Keratinocyte (primary cell): ENCODE results near the gene DESI2. TPM values are rescaled to one million over a fixed set of nuclear protein-coding genes. Genes with fewer than 3 reads are reported as not detected.

Experiments
- DNase-seq: peaks from one replicate; pipeline ENCODE4 v3.0.0-alpha.2; 2011; ENCODE audit warnings: low read depth, missing footprints, low spot score
- FAIRE-seq: peaks from 2 replicates; lab custom pipeline; 2011; peaks lifted over from hg19 to GRCh38; lab: Jason Lieb, UNC
- H2AFZ ChIP-seq: 2 replicates; pipeline ENCODE4 v1.6.0; 2012; ENCODE audit warnings: low read length, control low read depth, inconsistent platforms; ENCODE audit not compliant: control insufficient read depth
- H3K27ac ChIP-seq: 2 replicates; pipeline ENCODE4 v1.5.1; 2011; ENCODE audit warnings: low read length; ENCODE audit not compliant: control insufficient read depth, insufficient read depth
- H3K27me3 ChIP-seq: 3 replicates; pipeline ENCODE4 v1.6.0; 2011; ENCODE audit warnings: low read length; ENCODE audit not compliant: control insufficient read depth, insufficient read depth; ENCODE audit errors: extremely low read depth
- H3K36me3 ChIP-seq, 2 experiments: 2 replicates in 1 of 2; 3 replicates in 1 of 2; pipeline ENCODE4 v1.5.1; 2011; ENCODE audit warnings: low read length in 2 of 2, mild to moderate bottlenecking in 1 of 2; ENCODE audit not compliant: control insufficient read depth in 2 of 2, insufficient read depth in 2 of 2; ENCODE audit errors: extremely low read depth in 1 of 2
- H3K4me1 ChIP-seq: 3 replicates; pipeline ENCODE4 v1.5.1; 2011; ENCODE audit warnings: low read length; ENCODE audit not compliant: control insufficient read depth, insufficient read depth; ENCODE audit errors: extremely low read depth
- H3K4me2 ChIP-seq: 3 replicates; pipeline ENCODE4 v1.6.0; 2011; ENCODE audit warnings: low read depth, low read length; ENCODE audit not compliant: control insufficient read depth, insufficient read depth; ENCODE audit errors: extremely low read depth
- H3K4me3 ChIP-seq, 3 experiments: fragments of 200-600 bp in 1 of 3; sonication (generic) in 1 of 3; 2 replicates in 2 of 3; 3 replicates in 1 of 3; pipeline ENCODE4 v1.5.1; 2011 to 2016; ENCODE audit warnings: low read length in 3 of 3, mild to moderate bottlenecking in 3 of 3, control low read depth in 2 of 3, inconsistent platforms in 1 of 3, low read depth in 1 of 3, mixed read lengths in 1 of 3, mixed run types in 1 of 3, moderate library complexity in 1 of 3; ENCODE audit not compliant: control insufficient read depth in 2 of 3, insufficient read depth in 2 of 3; ENCODE audit errors: extremely low read depth in 1 of 3
- H3K79me2 ChIP-seq: 2 replicates; pipeline ENCODE4 v1.6.0; 2012; ENCODE audit warnings: low read length; ENCODE audit not compliant: control insufficient read depth, insufficient read depth
- H3K9ac ChIP-seq: 3 replicates; pipeline ENCODE4 v1.6.0; 2011; ENCODE audit warnings: low read length; ENCODE audit not compliant: control insufficient read depth, insufficient read depth; ENCODE audit errors: extremely low read depth
- H3K9me1 ChIP-seq: 3 replicates; pipeline ENCODE4 v1.6.0; 2011; ENCODE audit warnings: low read length; ENCODE audit not compliant: control insufficient read depth, insufficient read depth; ENCODE audit errors: extremely low read depth
- H3K9me3 ChIP-seq: 2 replicates; pipeline ENCODE4 v1.5.1; 2012; ENCODE audit warnings: low read depth, low read length; ENCODE audit not compliant: control insufficient read depth
- H4K20me1 ChIP-seq: 3 replicates; pipeline ENCODE4 v1.6.0; 2011; ENCODE audit warnings: low read length; ENCODE audit not compliant: control insufficient read depth, insufficient read depth; ENCODE audit errors: extremely low read depth
- EZH2 ChIP-seq: IDR thresholded peaks from one replicate; pipeline ENCODE4 v1.6.1; 2012; ENCODE audit warnings: inconsistent platforms, mild to moderate bottlenecking, low read length, moderate library complexity
- dilution Hi-C: fragments of 300-500 bp; cut with MboI; formaldehyde crosslinking; loops from one replicate; pipeline ENCODE4 v1.7.0; 2020; ENCODE audit warnings: low sequenced_read_pairs; ENCODE audit not compliant: extremely low pct_ligation_motif_present
- polyA plus RNA-seq, 5 experiments: library from polyadenylated mRNA; depleted of rRNA in 3 of 5; stranded (reverse) in 3 of 5; stranded (forward) in 1 of 5; unstranded in 1 of 5; fragments of >200 nt; gene quantifications; 1 replicate in 1 of 5; 2 replicates in 3 of 5; 3 replicates in 1 of 5; pipeline versions ENCODE4 v1.2.1 to v1.2.3, GENCODE V29; 2011 to 2012; ENCODE audit warnings: missing spikeins in 2 of 5, low read depth in 1 of 5, low replicate concordance in 1 of 5
- TF ChIP-seq, protein P1 (sequence below), 3 experiments: IDR thresholded peaks in 1 of 3; conservative IDR thresholded peaks in 1 of 3; optimal IDR thresholded peaks in 1 of 3; 2 replicates in 2 of 3; 3 replicates in 1 of 3; pipeline versions ENCODE3 to v1.5.1; 2011; ENCODE audit warnings: low read length in 3 of 3, mild to moderate bottlenecking in 3 of 3, moderate library complexity in 2 of 3, control low read depth in 1 of 3, inconsistent platforms in 1 of 3; ENCODE audit not compliant: insufficient read depth in 2 of 3; ENCODE audit errors: extremely low read depth in 1 of 3

The DESI2 gene
- polyA plus RNA-seq, 1 donor (not counting 4 experiments of a cell fraction or from before 2014, with no cell fraction given) = 33.9 TPM

DNA sequence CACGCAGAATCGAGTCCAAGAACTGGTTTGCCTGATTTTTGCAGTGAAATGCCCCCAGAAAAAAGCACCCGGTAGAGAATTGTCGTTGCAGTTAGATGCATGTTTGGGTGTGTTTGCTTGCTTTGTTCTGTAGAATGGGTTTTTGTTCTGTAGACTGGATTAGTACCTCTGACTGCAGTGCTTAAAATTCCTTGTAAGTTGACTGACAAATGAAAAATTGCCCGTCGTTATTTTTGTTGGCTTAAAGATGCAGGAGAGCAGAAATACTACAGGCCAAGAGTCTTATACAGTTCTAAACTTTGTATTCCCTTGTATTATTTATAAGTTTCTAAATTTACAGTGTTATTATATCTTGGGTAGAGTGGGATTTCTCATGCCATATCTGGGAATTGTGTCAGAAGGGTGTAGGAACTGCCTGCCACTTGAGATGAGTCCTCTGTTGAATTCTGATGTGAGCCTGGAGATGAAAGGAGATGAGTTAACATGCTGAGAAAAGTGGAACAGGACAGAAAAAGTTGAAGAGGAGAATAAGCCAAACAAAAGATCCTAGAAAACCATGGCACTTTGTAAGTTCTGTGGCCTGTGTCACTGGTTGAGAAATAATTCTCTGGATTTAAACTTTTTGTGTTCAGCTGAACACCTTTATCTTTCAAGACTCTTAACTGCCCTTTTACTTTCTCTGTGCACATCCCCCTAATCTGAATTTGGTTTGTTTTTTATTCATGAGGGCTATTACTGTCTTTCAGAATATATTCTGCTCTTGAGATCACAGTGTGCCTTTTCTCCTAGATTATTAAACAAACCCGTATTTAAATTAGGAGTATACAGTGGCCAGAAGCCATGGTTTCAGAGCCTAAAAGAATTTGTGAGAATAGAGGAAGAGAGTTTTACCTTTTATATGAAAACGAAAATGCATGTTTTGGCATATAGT is 1.4 kb downstream of the DESI2 start:
- Histone ChIP-seq H3K9ac (peak overlapping the region; percentile 91), H3K4me3 (peak overlapping the region; percentile 79 to 95 (median 93)), H3K9me1 (no peaks in the 10 kb centered on the region), H3K4me2 (peak overlapping the region; percentile 77), H3K9me3 (no peaks in the 10 kb centered on the region), H3K4me1 (peaks cover 8% of the 10 kb centered on the region), H3K79me2 (peaks cover 57% of the 10 kb centered on the region), H3K27ac (peak overlapping the region; percentile 83), H2AFZ (peak overlapping the region; percentile 62), H3K36me3 (peaks cover under 1 to 4% of the 10 kb centered on the region in 2 experiments), H3K27me3 (no peaks in the 10 kb centered on the region), H4K20me1 (peaks cover 4% of the 10 kb centered on the region)
- no peak for DNase-seq
- no peak for TF ChIP-seq EZH2
- TF ChIP-seq, protein P1, sequence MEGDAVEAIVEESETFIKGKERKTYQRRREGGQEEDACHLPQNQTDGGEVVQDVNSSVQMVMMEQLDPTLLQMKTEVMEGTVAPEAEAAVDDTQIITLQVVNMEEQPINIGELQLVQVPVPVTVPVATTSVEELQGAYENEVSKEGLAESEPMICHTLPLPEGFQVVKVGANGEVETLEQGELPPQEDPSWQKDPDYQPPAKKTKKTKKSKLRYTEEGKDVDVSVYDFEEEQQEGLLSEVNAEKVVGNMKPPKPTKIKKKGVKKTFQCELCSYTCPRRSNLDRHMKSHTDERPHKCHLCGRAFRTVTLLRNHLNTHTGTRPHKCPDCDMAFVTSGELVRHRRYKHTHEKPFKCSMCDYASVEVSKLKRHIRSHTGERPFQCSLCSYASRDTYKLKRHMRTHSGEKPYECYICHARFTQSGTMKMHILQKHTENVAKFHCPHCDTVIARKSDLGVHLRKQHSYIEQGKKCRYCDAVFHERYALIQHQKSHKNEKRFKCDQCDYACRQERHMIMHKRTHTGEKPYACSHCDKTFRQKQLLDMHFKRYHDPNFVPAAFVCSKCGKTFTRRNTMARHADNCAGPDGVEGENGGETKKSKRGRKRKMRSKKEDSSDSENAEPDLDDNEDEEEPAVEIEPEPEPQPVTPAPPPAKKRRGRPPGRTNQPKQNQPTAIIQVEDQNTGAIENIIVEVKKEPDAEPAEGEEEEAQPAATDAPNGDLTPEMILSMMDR (optimal IDR thresholded peaks at IDR 0.05 in 1 of 3, IDR thresholded peaks at IDR 0.05 in 1 of 3, conservative IDR thresholded peaks at IDR 0.05 in 1 of 3; ENCODE audit: extremely low read depth in 1 of 3, insufficient read depth in 2 of 3, low read length in 3 of 3) = no peak
- FAIRE-seq = no peak
- dilution Hi-C loops = no loop called here

DNA sequence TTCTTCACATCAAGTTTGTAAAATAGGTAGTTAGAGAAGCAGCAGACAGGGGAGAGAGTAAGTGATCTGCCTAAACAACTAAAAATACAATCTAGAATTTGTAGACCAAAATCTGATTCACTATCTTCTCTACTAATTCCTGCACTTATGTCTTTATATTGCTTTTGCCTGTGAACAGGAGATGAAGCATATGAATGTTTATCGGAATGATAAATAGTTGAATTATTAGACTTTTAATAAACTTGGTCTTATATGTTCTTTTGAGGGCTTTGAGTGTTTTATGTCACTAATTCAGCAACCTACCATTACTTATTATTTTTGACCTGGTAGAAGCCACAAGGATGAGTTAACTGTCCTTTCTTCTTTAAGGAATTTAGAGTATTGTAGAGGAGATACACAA is 2.3 kb downstream of the DESI2 start:
- FAIRE-seq = no peak
- dilution Hi-C loops = no loop called here

More for the DNA sequence above, 2.3 kb downstream of the DESI2 start:
- no peak overlapping the region for H3K9ac ChIP-seq
- H3K27me3 ChIP-seq = no peaks in the 10 kb centered on the region
- H3K79me2 ChIP-seq = peaks cover 66% of the 10 kb centered on the region
- H3K4me1 ChIP-seq = peaks cover 8% of the 10 kb centered on the region
- H4K20me1 ChIP-seq = peaks cover 4% of the 10 kb centered on the region
- peak overlapping the region in 1 of 3 experiments; percentile 95 for H3K4me3 ChIP-seq
- no peak overlapping the region for H3K27ac ChIP-seq
- peaks cover 4% of the 10 kb centered on the region in 2 experiments for H3K36me3 ChIP-seq
- no peaks in the 10 kb centered on the region for H3K9me1 ChIP-seq
- no peak overlapping the region for H2AFZ ChIP-seq
- no peaks in the 10 kb centered on the region for H3K9me3 ChIP-seq
- TF ChIP-seq EZH2 = no peak
- TF ChIP-seq, protein P1 (optimal IDR thresholded peaks at IDR 0.05 in 1 of 3, IDR thresholded peaks at IDR 0.05 in 1 of 3, conservative IDR thresholded peaks at IDR 0.05 in 1 of 3; ENCODE audit: extremely low read depth in 1 of 3, insufficient read depth in 2 of 3, low read length in 3 of 3) = no peak
- no peak for DNase-seq
- peak overlapping the region; percentile 77 for H3K4me2 ChIP-seq
